GM12872 (cell line): Measurements from ENCODE around the gene RELCH.

ENCODE experiments used
- TF ChIP-seq, protein P1 (sequence below): IDR thresholded peaks from 3 replicates; pipeline ENCODE4 v1.5.1; 2011; ENCODE audit warnings: low read depth, mild to moderate bottlenecking, low read length, moderate library complexity; ENCODE audit not compliant: insufficient read depth

The RELCH gene

GRCh38 chr18:62157843-62158242 is 29.2 kb upstream of the RELCH start:
- TF ChIP-seq, protein P1, sequence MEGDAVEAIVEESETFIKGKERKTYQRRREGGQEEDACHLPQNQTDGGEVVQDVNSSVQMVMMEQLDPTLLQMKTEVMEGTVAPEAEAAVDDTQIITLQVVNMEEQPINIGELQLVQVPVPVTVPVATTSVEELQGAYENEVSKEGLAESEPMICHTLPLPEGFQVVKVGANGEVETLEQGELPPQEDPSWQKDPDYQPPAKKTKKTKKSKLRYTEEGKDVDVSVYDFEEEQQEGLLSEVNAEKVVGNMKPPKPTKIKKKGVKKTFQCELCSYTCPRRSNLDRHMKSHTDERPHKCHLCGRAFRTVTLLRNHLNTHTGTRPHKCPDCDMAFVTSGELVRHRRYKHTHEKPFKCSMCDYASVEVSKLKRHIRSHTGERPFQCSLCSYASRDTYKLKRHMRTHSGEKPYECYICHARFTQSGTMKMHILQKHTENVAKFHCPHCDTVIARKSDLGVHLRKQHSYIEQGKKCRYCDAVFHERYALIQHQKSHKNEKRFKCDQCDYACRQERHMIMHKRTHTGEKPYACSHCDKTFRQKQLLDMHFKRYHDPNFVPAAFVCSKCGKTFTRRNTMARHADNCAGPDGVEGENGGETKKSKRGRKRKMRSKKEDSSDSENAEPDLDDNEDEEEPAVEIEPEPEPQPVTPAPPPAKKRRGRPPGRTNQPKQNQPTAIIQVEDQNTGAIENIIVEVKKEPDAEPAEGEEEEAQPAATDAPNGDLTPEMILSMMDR: no peak

GRCh38 chr18:62164310-62164709 is 22.7 kb upstream of the RELCH start:
- TF ChIP-seq, protein P1: no peak

DNA sequence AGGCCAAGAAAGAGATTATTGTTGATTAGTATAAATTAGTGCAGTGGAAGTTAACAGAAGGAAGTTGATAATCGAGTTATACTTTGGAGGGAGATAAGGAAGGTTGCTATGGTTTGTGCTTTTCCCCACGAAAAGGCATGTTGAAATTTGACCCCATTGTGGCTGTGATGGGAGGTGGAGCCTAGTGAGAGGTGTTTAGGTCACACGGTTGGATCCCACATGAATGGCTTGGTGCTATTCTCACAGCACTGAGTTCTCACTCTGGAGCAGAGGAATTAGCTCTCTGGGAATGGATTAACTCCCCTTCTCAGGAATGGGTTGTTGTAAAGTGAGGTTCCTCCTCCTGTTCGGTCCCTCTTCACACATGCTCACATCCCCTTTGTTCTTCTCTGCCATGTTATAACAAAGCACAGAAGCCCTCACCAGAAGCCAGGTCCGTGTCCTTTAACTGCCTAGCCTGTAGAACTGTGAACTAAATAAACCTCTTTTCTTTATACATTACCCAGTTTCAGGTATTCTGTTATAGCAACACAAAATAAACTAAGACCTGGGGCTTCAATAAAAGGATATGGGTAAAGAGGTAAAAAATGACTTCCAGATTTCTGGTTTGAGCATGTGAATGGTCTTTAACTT is 22.1 kb upstream of the RELCH start:
- TF ChIP-seq, protein P1: no peak

GRCh38 chr18:62165583-62165982 is 21.5 kb upstream of the RELCH start:
- TF ChIP-seq, protein P1: no peak

GRCh38 chr18:62170857-62171256 is 16.2 kb upstream of the RELCH start:
- TF ChIP-seq, protein P1: no peak

DNA sequence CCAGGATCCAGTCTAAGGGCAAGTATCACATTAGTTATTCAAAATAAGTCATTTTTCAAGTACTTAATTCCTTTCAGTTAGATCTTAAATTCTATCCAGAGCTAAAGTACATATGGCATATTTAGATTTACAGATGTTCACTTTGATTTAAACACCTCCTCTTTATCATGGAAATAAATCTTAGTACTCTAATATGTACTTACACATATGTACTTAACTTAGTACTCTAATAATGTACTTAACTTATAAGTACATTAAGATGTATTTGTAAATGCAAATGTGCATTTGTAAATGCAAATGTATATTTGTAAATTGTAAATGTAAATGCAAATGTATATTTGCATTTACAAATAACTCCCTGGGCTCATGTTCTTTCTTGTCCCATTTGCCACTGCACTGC is 14.8 kb upstream of the RELCH start:
- TF ChIP-seq, protein P1: no peak

- TF ChIP-seq, protein P1: no peak
Measured at GRCh38 chr18:62175521-62175920, 11.5 kb upstream of the RELCH start.
